Activated CD4-positive, alpha-beta memory T cell treated with anti-CD3 and anti-CD28 coated beads, Interleukin-2, amount 10 ng/mL, durations not matched to agents 7 days and 5 days (primary cell): ENCODE data around the gene TJP3. TPM values are rescaled to one million over a fixed set of nuclear protein-coding genes. Genes with fewer than 3 reads are reported as not detected.

Experiments used
- CTCF ChIA-PET: fragments of 350-600 bp; sonication (Branson Sonifier 250); formaldehyde crosslinking; loops from one replicate; lab custom pipeline; 2021; ENCODE audit warnings: antibody characterized with exemption, inconsistent platforms; lab: Charles Lee
- POLR2A ChIA-PET: fragments of 350-600 bp; sonication (Branson Sonifier 250); formaldehyde crosslinking; loops from one replicate; lab custom pipeline; 2021; ENCODE audit warnings: antibody characterized with exemption; lab: Charles Lee
- DNase-seq: peaks from one replicate; pipeline ENCODE4 v3.0.0-alpha.2; 2020
- H3K27ac Mint-ChIP-seq: one replicate; pipeline ENCODE4 v1.8.0; 2021; ENCODE audit warnings: mild to moderate bottlenecking, mixed read lengths
- H3K27me3 Mint-ChIP-seq: one replicate; pipeline ENCODE4 v1.8.0; 2021; ENCODE audit warnings: mixed read lengths
- H3K36me3 Mint-ChIP-seq: one replicate; pipeline ENCODE4 v1.8.0; 2021; ENCODE audit warnings: low read depth, mixed read lengths
- H3K4me1 Mint-ChIP-seq: one replicate; pipeline ENCODE4 v1.8.0; 2021; ENCODE audit warnings: mixed read lengths
- H3K4me3 Mint-ChIP-seq: one replicate; pipeline ENCODE4 v1.8.0; 2021; ENCODE audit warnings: mild to moderate bottlenecking, mixed read lengths
- H3K9me3 Mint-ChIP-seq: one replicate; pipeline ENCODE4 v1.8.0; 2021; ENCODE audit warnings: mixed read lengths
- total RNA-seq, 2 experiments: library from RNA; stranded (reverse); gene quantifications; one replicate each; pipeline ENCODE4 v1.2.3, GENCODE V29; 2021

The TJP3 gene
- total RNA-seq, 2 experiments from 2014 or later = 1.4 to 1.7 TPM

- no peak overlapping the region for H3K27ac Mint-ChIP-seq
- ChIA-PET CTCF (no interaction called here), POLR2A (interaction anchor here (1.2 to 1.9 kb wide), 4 partner anchors 13 to 37 kb away, joined by 3 to 8 read pairs (median 4); partner anchors contain the start of gene MRPL54)
- peaks cover 12% of the 10 kb centered on the region for H3K27me3 Mint-ChIP-seq
- DNase-seq = no peak
- H3K9me3 Mint-ChIP-seq = peaks cover 20% of the 10 kb centered on the region
- peak overlapping the region; percentile 71 for H3K4me3 Mint-ChIP-seq
- peaks cover 23% of the 10 kb centered on the region for H3K4me1 Mint-ChIP-seq
- peaks cover 21% of the 10 kb centered on the region for H3K36me3 Mint-ChIP-seq
Measured at GRCh38 chr19:3784607-3785450, 76.6 kb downstream of the TJP3 start.

GRCh38 chr19:3785451-3785937 is 77.3 kb downstream of the TJP3 start:
- H3K4me1 Mint-ChIP-seq = peaks cover 23% of the 10 kb centered on the region
- H3K4me3 Mint-ChIP-seq = peak overlapping the region; percentile 71
- peaks cover 14% of the 10 kb centered on the region for H3K27me3 Mint-ChIP-seq
- no peak for DNase-seq
- CTCF ChIA-PET = no interaction called here
- POLR2A ChIA-PET = interaction anchor here (1.6 to 1.9 kb wide), 2 partner anchors 27 to 37 kb away, joined by 5 to 8 read pairs; no protein-coding TSS in a partner anchor
- peaks cover 20% of the 10 kb centered on the region for H3K9me3 Mint-ChIP-seq
- H3K36me3 Mint-ChIP-seq = peaks cover 21% of the 10 kb centered on the region
- H3K27ac Mint-ChIP-seq = no peak overlapping the region

GRCh38 chr19:3785938-3786824 is 78.0 kb downstream of the TJP3 start, which contains the start of gene MATK:
Gene MATK, minus strand, starts transcription at chr19:3786381. Its CDS starts 1,246 bp downstream, at chr19:3785135.
- ChIA-PET POLR2A (interaction anchor here (0.7 to 1.7 kb wide), 2 partner anchors 24 to 119 kb away, joined by 3 to 4 read pairs; partner anchors contain the start of gene MRPL54), CTCF (interaction anchor here (0.6 to 1.3 kb wide), 2 partner anchors 36 to 131 kb away, joined by 4 read pairs; no protein-coding TSS in a partner anchor)
- Mint-ChIP-seq H3K36me3 (peaks cover 21% of the 10 kb centered on the region), H3K4me1 (peaks cover 19% of the 10 kb centered on the region), H3K4me3 (peak within 1 kb of the TSS; percentile 71), H3K9me3 (peaks cover 21% of the 10 kb centered on the region), H3K27me3 (peaks cover 16% of the 10 kb centered on the region), H3K27ac (no peak within 1 kb of the TSS)
- no peak for DNase-seq

GRCh38 chr19:3788996-3789778 is 81.0 kb downstream of the TJP3 start:
- Mint-ChIP-seq H3K27ac (peak overlapping the region; percentile 47), H3K4me1 (peaks cover 17% of the 10 kb centered on the region), H3K9me3 (peaks cover 6% of the 10 kb centered on the region), H3K4me3 (no peak overlapping the region), H3K27me3 (peaks cover 15% of the 10 kb centered on the region), H3K36me3 (no peaks in the 10 kb centered on the region)
- no peak for DNase-seq
- ChIA-PET CTCF (interaction anchor here (0.8 kb wide), 2 partner anchors 26 to 33 kb away, joined by 3 read pairs; partner anchors contain the start of gene MRPL54), POLR2A (interaction anchor here (1.7 to 2.1 kb wide), 2 partner anchors 23 to 27 kb away, joined by 6 to 7 read pairs; partner anchors contain the start of gene MRPL54)

GRCh38 chr19:3790209-3790734 is 82.1 kb downstream of the TJP3 start:
- H3K27ac Mint-ChIP-seq = no peak overlapping the region
- no peaks in the 10 kb centered on the region for H3K36me3 Mint-ChIP-seq
- H3K4me3 Mint-ChIP-seq = no peak overlapping the region
- peaks cover 11% of the 10 kb centered on the region for H3K4me1 Mint-ChIP-seq
- POLR2A ChIA-PET = interaction anchor here (2.1 kb wide), 1 partner anchor 28 kb away, joined by 6 read pairs; the partner anchor contains the start of gene MRPL54
- H3K27me3 Mint-ChIP-seq = peaks cover 12% of the 10 kb centered on the region
- DNase-seq = no peak
- H3K9me3 Mint-ChIP-seq = peaks cover 6% of the 10 kb centered on the region
- CTCF ChIA-PET = interaction anchor here (0.8 to 1.3 kb wide), 2 partner anchors 32 to 197 kb away, joined by 3 to 5 read pairs; no protein-coding TSS in a partner anchor

GRCh38 chr19:3790941-3791340 is 82.8 kb downstream of the TJP3 start:
- Mint-ChIP-seq H3K4me1 (peaks cover 8% of the 10 kb centered on the region), H3K27me3 (peaks cover 10% of the 10 kb centered on the region), H3K9me3 (peaks cover 6% of the 10 kb centered on the region), H3K27ac (no peak overlapping the region), H3K4me3 (no peak overlapping the region), H3K36me3 (no peaks in the 10 kb centered on the region)
- CTCF ChIA-PET = interaction anchor here (1.3 kb wide), 1 partner anchor 197 kb away, joined by 5 read pairs; no protein-coding TSS in a partner anchor
- POLR2A ChIA-PET = no interaction called here
- DNase-seq = no peak

- no peak overlapping the region for H3K4me3 Mint-ChIP-seq
- ChIA-PET POLR2A (no interaction called here), CTCF (no interaction called here)
- no peak overlapping the region for H3K27ac Mint-ChIP-seq
- DNase-seq = no peak
- H3K4me1 Mint-ChIP-seq = peaks cover 8% of the 10 kb centered on the region
- H3K36me3 Mint-ChIP-seq = peaks cover 6% of the 10 kb centered on the region
- H3K9me3 Mint-ChIP-seq = peaks cover 15% of the 10 kb centered on the region
- peaks cover 8% of the 10 kb centered on the region for H3K27me3 Mint-ChIP-seq
Measured at GRCh38 chr19:3792114-3792513, 83.9 kb downstream of the TJP3 start.

GRCh38 chr19:3793799-3794198 is 85.6 kb downstream of the TJP3 start:
- no peak overlapping the region for H3K27ac Mint-ChIP-seq
- no peak for DNase-seq
- peaks cover 14% of the 10 kb centered on the region for H3K4me1 Mint-ChIP-seq
- peaks cover 15% of the 10 kb centered on the region for H3K9me3 Mint-ChIP-seq
- H3K4me3 Mint-ChIP-seq = no peak overlapping the region
- H3K36me3 Mint-ChIP-seq = peaks cover 10% of the 10 kb centered on the region
- CTCF ChIA-PET = interaction anchor here (1.0 to 1.1 kb wide), 2 partner anchors 28 to 31 kb away, joined by 3 read pairs; partner anchors contain the start of gene MRPL54
- POLR2A ChIA-PET = interaction anchor here (0.9 to 1.1 kb wide), 2 partner anchors 19 to 31 kb away, joined by 3 to 4 read pairs; partner anchors contain the start of gene MRPL54
- H3K27me3 Mint-ChIP-seq = peaks cover 8% of the 10 kb centered on the region

- Mint-ChIP-seq H3K4me1 (peaks cover 20% of the 10 kb centered on the region), H3K27me3 (peaks cover 6% of the 10 kb centered on the region), H3K36me3 (peaks cover 10% of the 10 kb centered on the region), H3K9me3 (peaks cover 10% of the 10 kb centered on the region), H3K27ac (no peak overlapping the region), H3K4me3 (no peak overlapping the region)
- DNase-seq = no peak
- POLR2A ChIA-PET = interaction anchor here (1.8 to 3.2 kb wide), 3 partner anchors 16 to 189 kb away, joined by 5 to 16 read pairs (median 13); partner anchors contain the start of genes EEF2 and MRPL54
- CTCF ChIA-PET = interaction anchor here (0.9 to 4.8 kb wide), 3 partner anchors 16 to 26 kb away, joined by 5 to 19 read pairs (median 15); no protein-coding TSS in a partner anchor
Measured at GRCh38 chr19:3796358-3796757, 88.2 kb downstream of the TJP3 start.

- ChIA-PET POLR2A (interaction anchor here (0.8 to 3.2 kb wide), 6 partner anchors 14 to 59 kb away, joined by 3 to 16 read pairs (median 4); partner anchors contain the start of gene MRPL54), CTCF (interaction anchor here (1.0 to 4.8 kb wide), 4 partner anchors 14 to 36 kb away, joined by 3 to 19 read pairs (median 10); partner anchors contain the start of gene MRPL54)
- peak overlapping the region; percentile 68 for H3K27ac Mint-ChIP-seq
- peaks cover 6% of the 10 kb centered on the region for H3K27me3 Mint-ChIP-seq
- H3K9me3 Mint-ChIP-seq = peaks cover 9% of the 10 kb centered on the region
- H3K4me1 Mint-ChIP-seq = peaks cover 21% of the 10 kb centered on the region
- peak; percentile 66 for DNase-seq
- H3K36me3 Mint-ChIP-seq = peaks cover 10% of the 10 kb centered on the region
- H3K4me3 Mint-ChIP-seq = peak overlapping the region; percentile 28
Measured at GRCh38 chr19:3798137-3798536, 90.0 kb downstream of the TJP3 start.
